ENCODE results near the gene FAF1.

DNA sequence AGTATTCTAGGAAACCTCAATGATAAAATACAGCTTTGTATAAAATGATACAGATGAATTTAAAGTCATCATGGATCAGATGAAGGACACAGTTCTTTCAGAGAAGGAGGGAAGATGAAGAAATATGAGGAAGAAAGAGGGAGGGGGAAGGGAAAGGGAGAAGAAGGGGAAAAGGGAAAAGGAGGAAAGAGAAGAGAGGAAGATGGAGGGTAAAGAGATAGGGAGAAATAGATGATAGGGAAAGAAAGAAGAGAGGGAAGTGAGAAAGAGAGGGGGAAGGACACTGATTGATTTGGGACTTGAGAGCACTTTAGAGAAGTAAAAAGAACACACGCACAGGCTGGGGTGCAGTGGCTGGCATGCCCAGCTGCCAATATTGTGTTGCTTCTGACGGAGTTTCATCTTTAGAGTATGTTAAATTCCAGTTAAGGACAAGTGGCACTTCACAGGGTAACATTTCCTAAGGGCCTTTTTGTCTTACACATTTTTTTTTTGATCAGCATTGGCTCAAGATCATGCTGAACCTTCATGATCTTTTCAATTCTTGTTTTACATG, 300.9 kb downstream of the FAF1 start:
- no peak for TF ChIP-seq ELF4 (IDR thresholded peaks at IDR 0.05)
- TF ChIP-seq FOXM1 (IDR thresholded peaks at IDR 0.05; ENCODE audit: borderline replicate concordance), result no peak
- no peak for TF ChIP-seq BHLHE40 (IDR thresholded peaks at IDR 0.05; ENCODE audit: borderline replicate concordance)
- TF ChIP-seq FOXA1 (IDR thresholded peaks at IDR 0.05), result no peak
- TF ChIP-seq FOXK2 (IDR thresholded peaks at IDR 0.05), result no peak
- TF ChIP-seq HDGF (IDR thresholded peaks at IDR 0.05; ENCODE audit: borderline replicate concordance), result no peak
- TF ChIP-seq SUZ12 (IDR thresholded peaks at IDR 0.05), result no peak
